Amygdala (tissue), 56 donors: Measurements from ENCODE around the gene FMN2.
A peak's percentile ranks its signal among the peaks of the same experiment; 100 is the strongest.

Experiments
- DNase-seq, 56 donors: peaks; one replicate each; lab custom pipeline; 2025; lab: John Stamatoyannopoulos, UW

Gene FMN2

GRCh38 chr1:240190881-240191401 is 99.3 kb downstream of the FMN2 start:
- no peak for DNase-seq

- no peak for DNase-seq
Observed at GRCh38 chr1:240192851-240193250, 101.2 kb downstream of the FMN2 start.

- DNase-seq, result no peak
Observed at GRCh38 chr1:240193679-240194078, 102.0 kb downstream of the FMN2 start.

GRCh38 chr1:240194120-240194519 is 102.4 kb downstream of the FMN2 start:
- DNase-seq, result no peak

DNA sequence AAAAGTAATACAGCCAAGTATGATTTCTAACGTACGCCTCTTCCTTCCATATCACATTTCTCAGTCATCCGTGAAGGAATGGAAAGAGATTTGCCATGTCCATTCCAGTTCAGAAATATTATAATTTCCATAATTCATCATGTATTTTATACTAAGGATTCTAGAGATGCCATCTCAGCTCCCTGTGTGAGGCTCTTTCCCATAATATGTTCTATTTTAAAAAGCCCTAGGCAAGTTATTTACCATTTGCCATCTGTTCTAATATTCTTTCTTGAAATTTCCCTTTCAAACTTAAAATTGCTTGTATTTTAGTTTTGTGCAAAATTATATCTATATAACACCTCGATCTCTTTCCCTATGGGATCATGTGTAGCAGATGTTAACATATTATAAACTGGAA is 106.7 kb downstream of the FMN2 start:
- no peak for DNase-seq

DNA sequence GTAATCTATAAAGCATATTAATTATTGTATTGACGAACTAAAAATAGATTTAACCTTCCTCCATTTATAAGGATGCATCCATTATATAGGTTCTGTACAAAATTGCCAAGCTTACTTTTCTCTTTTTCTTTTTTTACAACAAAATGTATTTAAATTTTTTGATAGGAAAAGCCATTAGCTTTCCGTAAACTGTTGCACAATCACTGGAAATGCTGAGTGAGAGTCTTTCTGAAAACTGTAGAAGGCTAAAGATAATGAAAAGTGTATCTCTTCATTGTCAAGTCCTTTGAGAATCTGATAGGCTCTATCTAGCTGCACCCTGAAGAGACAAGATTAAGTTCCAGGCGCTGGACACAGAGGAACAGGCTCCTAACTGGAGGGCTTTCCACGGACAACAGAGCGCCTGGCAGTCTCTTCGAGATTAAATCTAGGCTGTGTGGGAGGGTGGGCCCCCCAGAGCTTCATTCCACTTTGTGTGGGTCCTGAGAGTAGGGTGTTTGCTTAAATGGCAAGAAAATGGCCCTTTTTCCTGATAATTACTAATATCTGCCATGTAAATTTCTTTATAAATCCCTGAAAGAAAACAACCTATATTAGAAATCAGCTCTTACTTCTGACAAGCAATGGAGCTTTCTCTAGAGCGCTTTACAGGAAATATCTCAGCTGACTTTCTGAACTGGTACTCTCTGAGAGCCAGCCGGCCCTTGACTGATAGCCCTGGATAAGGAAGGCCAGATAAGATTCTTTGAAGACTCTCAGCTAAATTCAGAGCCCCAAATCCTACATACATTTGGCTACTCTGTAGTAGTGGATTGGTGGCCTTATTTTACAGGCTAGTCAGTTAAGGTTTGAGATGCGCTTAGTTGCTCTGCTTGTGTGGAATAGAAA is 108.3 kb downstream of the FMN2 start:
- DNase-seq, result no peak

DNA sequence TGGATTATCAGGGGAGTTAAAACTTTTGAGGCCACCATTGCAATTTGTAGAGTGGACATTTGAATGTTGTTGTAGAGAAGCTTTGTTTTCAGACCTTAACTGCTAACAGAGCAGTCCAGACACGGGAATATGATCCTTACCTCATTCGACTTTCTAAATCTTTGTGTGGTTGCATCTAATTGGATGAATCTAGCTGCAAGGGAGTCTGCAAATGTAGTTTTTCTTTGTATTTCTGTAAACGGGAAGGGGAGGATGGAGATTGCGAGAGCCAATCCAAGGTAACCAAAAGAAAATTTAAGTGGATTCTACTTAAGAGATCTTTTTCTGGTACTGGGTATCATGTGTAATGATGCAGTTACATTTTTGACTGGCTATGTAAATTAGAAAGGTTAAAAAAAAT is 110.2 kb downstream of the FMN2 start:
- DNase-seq, result no peak

- DNase-seq, result peak in 1 of 56 donors; percentile 23
Observed at GRCh38 chr1:240207073-240207709, 115.5 kb downstream of the FMN2 start.

DNA sequence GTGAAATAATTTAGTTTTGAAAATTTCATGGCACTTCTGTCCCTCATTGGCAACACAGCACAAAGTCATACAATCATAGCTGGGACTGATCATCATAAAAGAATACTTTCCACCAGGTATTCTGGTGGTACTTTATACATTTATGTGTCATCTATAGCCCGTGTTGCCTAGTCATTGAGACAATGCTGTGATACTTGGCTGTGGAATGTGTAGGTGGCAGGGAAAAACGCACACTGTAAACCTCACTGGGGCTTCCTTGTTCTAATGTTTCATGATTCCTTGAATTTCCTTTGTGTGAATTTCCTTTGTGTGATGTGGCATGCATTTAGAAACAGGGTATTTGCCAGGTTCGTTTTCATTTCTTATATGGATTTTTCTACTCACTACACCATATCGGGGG is 118.3 kb downstream of the FMN2 start:
- DNase-seq, result no peak

DNA sequence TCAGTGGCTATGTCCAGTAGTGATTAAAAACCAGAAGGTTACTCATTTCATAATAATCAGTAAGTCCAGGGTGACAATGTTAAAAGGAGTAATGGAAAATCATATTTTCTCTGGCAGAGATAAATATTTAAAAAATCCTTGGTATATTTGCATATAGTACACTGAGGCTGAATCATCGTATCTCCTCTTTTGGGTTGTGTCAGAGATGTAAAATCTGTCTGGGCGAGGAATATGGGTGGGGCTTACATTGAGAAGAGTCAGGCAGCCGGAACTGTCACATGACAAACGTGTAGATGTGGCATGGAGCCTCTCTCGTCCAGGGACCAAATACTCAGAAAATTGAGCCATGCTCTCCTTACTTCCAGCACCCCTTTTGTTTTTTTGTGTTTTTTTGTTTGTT is 120.9 kb downstream of the FMN2 start:
- no peak for DNase-seq

GRCh38 chr1:240217403-240217802 is 125.7 kb downstream of the FMN2 start:
- DNase-seq, result no peak

- no peak for DNase-seq
Observed at GRCh38 chr1:240219104-240219503, 127.4 kb downstream of the FMN2 start.

DNA sequence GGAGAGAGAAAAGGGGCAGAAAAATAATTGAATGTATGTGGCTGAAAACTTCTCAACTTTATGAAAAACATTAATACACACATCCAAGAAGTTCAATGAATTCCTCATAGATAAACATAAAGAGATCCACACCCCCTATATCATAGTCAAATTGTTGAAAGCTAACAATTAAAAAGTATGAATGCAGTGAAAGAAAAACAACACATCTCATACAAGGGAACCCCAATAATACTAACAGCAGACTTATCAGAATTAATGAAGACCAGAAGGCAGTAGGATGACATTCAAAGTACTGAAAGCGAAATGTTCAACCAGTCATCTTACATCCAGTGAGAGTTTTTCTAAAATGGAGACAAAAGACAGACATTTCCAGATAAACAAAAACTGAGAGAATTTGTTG is 134.4 kb downstream of the FMN2 start:
- DNase-seq, result no peak

DNA sequence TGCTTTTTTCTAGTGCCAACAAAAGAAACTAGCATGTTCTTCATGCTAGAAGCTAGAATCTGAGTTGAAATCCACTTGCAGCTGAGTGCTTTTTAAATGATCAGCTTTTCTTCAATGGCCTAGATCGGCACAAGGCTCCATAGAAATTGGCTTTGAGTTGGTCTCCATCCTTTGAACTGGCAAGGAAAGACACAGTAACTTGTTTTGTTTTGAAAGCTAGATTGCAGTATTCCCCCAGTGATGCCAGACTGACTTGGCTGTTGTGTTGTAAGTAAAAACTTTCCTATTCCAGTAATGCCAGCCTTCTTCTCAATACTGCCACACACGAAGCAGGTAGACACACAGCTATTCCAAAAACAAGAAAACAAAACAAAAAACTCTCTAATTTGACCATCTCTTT is 139.1 kb downstream of the FMN2 start:
- DNase-seq, result peak in 4 of 56 donors; percentile 1 to 40 (median 13)

DNA sequence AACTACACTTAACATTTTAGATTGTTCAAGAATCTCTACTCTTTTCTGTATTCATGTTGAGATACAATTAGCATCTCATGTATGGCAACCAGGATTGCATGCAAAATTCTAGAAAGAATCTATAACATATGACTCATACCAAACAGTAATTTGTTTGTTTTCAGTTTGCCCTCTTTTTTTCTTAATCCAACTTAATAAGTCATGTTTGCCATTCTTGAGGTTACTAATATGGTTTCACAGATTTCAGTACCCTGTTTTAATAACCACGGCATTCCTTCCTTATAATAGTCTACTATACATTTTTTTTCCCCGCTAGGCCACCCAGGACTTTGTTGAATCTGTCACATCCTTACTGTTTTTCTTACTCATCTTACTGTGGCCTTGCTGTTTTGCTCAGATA is 140.8 kb downstream of the FMN2 start:
- DNase-seq, result no peak

GRCh38 chr1:240234485-240235210 is 143.0 kb downstream of the FMN2 start:
- no peak for DNase-seq

DNA sequence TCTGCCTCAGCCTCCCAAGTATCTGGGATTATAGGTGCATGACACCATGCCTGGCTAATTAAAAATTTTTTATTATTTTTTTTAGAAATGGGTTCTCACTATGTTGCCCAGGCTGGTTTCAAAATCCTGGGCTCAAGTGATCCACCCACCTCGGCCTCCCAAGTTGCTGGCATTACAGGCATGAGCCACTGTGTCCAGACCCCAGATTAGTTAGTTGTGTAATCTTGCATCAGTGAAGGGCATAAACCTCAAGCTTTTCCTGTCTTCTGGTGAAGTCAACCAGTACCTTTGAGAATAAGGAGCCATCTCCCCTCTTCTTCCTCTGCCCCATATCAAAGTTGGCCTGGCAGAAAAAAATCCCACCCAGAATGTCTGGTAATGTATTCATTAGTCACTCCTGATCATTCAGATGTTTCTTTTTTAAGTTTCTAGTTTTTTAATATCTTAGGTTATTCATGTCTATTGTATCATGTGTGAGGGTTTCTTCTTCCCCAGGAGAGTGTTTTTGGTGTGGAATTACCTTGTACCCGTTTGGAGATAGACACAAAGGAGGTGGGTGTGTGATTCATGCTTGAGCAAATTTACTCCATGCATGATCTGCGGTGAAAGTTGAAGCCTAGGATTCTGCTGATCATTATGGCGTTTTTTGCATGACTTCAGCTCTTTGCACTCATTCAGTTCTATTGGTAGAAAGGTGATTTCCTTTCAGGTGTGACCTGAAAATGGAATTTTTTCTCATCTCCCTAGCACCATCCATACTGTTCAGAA is 144.0 kb downstream of the FMN2 start:
- no peak for DNase-seq

DNA sequence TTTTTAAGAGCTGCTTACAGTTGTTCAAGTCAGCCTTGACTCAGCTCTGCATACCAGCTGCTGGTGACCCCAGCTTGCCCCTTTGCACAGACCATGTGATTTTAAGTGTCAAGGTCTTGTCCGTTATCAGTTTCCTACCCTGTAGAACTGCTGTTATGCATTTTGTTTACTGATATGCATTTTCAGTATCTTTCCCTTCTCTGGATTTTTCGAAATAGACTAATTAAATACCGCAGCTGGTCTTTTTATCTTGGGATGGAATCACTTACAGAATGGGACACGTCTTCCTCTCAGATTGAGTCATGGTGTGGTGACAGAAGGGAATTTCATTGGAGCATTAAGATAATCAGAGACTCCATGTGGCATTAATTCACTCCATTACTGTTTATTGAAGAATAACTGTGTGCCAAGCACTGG is 145.6 kb downstream of the FMN2 start:
- DNase-seq, result no peak

DNA sequence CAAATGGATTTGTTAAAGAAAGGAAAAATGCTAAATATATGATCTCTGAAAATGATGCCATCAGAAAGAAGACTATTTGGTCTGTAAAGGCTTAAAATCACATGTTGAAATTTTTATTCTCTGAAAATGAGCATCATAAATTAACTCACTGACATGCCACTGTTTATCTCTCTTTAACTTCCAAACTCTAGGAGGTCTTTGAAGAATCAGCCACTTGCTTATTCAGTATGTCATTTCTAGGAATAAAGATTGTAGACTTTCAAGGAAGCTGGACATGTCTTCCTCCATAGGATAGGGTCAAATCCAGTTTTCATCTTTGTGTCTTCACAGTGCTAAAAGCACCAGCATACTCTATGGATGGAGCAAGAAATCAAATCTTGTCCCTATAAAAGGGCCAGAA is 147.6 kb downstream of the FMN2 start:
- DNase-seq, result no peak

DNA sequence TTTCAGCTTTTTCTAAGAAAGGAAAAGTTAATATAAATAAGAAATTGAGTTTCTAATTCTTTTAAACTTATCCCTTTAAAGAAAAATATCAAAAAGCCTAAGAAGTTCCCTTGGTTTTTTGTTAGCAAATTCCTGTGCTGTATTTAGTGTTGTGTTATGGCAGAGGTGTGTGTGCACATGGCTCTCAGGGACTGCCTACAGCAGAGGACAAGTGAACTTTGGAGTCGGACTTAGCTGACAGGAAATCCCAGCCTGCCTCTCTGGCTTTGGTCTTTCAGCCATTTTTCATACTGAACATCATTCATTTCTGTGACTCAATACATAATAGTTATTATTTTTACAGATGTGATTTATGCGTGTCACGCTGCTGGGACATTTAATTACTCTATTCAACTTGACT is 149.6 kb downstream of the FMN2 start:
- no peak for DNase-seq
